Stimulated activated naive CD8-positive, alpha-beta T cell treated with anti-CD3 and anti-CD28 coated beads, Interleukin-15, Interleukin-2, amounts not matched to agents 100 U/mL and 50 U/mL, for 24 hours (primary cell): ENCODE data around the gene SLC18B1.
"Not testable (repeated sequence)": the region's sequence is repeated elsewhere in the genome, so short reads cannot be mapped to it uniquely, and the experiment has no call there.

Experiments used
- ATAC-seq: fragments of 150-1000 bp; cut with Tn5 transposase; one replicate; pipeline ENCODE4 v1.10.0; 2021
- DNase-seq: peaks from one replicate; pipeline ENCODE4 v3.0.0; 2021

Gene SLC18B1

GRCh38 chr6:132798869-132799538 lies 567 bp upstream of the SLC18B1 start:
- peak; percentile 82 for ATAC-seq
- peak; percentile 79 for DNase-seq

GRCh38 chr6:132795461-132795860 lies 3.0 kb downstream of the SLC18B1 start:
- DNase-seq (no peak), ATAC-seq (no peak)

- no peak for DNase-seq
- ATAC-seq = no peak
These were observed 5.9 kb downstream of the SLC18B1 start for GRCh38 chr6:132792510-132792909.

DNA sequence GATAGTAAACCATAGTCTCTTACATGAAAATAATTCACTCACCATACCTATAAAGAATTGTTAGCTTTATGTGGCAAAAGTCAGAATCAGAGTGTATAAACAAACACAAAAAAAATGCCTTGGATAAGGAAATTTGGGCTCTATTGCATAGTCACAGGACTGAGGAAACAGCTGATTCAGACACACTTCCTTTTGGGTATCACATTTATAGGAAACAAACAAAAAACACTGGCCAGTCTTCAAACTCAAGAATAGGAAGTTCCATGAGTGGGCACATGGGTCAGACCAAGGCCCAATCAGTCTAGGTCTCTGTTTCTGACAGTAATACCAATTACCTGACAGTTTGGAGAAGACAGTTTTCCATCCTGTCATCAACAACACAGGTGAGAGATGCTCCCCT lies 8.0 kb downstream of the SLC18B1 start:
- no peak for DNase-seq

DNA sequence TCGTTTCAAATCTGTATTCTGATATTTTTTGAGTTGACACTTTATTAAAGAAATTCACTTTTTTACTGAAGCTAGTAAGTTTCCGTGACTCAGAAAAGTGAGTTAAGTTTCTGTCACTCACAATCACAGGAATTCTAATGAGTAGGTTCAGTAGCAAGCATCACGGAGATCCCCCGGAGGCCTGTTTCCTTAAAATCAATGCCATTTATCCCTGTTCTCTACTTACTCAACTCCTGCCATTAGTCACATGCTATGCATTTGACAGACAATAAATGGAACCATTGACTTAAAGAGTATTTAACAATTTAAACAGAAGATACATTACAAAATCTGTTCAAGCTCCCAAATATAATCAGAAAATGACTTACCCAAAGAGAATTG lies 9.1 kb downstream of the SLC18B1 start:
- no peak for DNase-seq
- no peak for ATAC-seq

More for the DNA sequence above, 8.0 kb downstream of the SLC18B1 start:
- ATAC-seq = no peak

DNA sequence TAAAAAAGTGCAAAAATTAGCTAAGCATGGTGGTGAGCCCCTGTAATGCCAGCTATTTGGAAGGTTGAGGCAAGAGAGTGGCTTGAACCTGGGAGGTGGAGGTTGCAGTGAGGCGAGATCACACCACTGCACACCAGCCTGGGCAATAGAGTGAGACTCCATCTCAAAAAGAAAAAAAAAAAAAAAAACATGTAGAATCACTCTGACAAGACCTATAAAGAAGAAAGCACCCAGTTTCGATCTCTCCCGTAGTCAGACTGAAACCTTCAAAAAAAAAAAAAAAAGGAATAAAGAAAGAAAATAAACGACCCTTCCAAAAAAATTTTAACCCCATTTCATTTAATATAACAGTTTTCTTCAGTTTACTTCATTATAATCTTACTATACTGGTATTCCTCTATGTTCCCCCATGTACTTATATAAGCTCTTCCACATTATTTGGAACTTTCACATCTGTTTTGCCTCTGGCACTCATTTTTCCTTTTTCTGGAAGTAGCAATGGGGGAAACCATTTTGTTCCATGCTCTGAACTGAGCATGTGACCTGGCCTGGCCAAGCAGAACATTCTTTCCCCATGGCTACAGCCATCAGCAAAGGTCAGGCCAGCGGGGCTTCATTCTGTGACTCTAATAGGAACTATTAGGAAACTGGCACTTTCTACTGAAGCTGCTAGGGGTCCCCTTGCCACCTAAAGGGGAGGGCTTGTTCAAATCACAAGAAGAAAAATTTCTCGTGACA lies 9.6 kb downstream of the SLC18B1 start:
- DNase-seq (no peak), ATAC-seq (no peak)

DNA sequence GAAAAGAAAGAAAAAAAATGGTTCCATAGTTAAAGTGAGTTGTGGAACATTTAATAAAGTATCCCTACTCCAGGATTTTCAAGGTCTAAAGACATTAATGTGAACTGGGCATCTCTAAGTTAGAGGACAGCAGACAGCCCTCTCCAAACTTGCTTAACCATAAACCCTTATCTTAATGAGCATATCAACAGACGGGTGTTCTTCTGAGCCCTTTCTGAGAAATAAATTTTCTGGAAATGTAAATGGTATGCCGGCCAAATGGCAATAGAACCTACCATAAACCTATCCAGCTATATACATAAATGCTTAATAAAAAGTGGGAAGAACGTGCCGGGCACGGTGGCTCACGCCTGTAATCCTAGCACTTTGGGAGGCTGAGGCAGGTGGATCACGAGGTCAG lies 12.5 kb downstream of the SLC18B1 start:
- no peak for ATAC-seq

GRCh38 chr6:132780770-132781371 lies 17.6 kb downstream of the SLC18B1 start:
- ATAC-seq = peak; percentile 43
- DNase-seq = no peak

More for the DNA sequence above, 12.5 kb downstream of the SLC18B1 start:
- no peak for DNase-seq

DNA sequence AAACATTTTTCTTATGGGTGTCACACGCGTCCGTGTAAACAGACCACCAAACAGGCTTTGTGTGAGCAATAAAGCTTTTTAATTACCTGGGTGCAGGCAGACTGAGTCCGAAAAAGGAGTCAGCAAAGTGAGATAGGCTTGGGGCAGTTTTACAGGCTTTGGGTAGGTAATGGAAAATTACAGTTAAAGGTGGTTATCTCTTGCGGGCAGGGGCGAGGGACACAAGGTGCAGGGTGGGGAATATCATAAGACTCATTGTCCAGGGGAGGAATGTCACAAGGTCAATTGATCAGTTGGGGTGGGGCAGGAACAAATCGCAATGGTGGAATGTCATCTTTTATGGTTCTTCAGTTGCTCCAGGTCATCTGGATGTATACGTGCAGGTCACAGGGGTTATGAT lies 20.6 kb downstream of the SLC18B1 start:
- not testable (repeated sequence) for DNase-seq, ATAC-seq

- DNase-seq (peak; percentile 22), ATAC-seq (peak; percentile 70)
These were observed 30.4 kb downstream of the SLC18B1 start for GRCh38 chr6:132768051-132768517.

- ATAC-seq (no peak), DNase-seq (no peak)
These were observed 32.9 kb downstream of the SLC18B1 start for GRCh38 chr6:132765560-132765959.

- no peak for ATAC-seq
- no peak for DNase-seq
These were observed 34.1 kb downstream of the SLC18B1 start for GRCh38 chr6:132764370-132764769.

DNA sequence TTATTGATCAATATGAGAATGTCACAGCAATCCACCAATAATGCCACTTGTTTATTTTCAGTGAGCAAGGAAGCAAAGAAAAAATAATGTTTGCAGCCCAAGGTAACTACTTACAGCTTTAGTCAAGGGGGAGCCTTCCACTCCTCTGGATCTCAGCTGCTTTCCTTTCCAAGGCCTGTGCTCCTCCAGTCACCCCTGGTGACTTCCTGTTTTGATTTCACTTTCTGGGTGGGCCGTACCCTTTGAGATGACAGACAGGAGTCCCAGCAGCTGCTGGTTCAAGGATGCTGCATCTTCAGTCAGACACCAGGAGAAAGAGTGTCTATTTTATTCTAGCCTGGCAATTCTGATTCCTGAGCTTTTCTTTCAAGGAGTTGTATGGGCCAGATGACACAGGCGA lies 35.2 kb downstream of the SLC18B1 start:
- ATAC-seq (peak; percentile 91), DNase-seq (peak; percentile 51)

- DNase-seq (no peak), ATAC-seq (no peak)
These were observed 38.2 kb downstream of the SLC18B1 start for GRCh38 chr6:132760256-132760655.

DNA sequence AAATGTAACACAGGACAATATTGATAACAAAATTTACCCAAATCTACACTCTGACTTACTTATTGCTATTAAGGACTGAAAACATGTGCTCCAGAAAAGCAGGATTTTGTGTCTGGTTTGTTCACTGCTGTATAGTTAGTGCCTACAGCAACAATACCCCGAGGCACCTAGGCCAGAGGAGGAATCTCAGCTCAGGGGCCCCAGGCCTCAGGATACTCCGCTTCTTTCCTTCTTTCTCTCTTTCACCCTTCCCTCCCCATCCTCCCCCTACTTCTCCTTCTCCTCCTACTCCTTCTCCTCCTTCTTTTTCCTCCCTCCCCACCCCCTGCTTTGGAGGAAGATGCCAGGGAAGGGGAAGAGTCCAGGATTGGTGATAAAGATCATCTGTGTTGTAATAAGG lies 39.7 kb downstream of the SLC18B1 start:
- no peak for ATAC-seq

GRCh38 chr6:132752255-132752654 lies 46.2 kb downstream of the SLC18B1 start:
- ATAC-seq (no peak), DNase-seq (no peak)

More for the DNA sequence above, 39.7 kb downstream of the SLC18B1 start:
- DNase-seq = no peak

DNA sequence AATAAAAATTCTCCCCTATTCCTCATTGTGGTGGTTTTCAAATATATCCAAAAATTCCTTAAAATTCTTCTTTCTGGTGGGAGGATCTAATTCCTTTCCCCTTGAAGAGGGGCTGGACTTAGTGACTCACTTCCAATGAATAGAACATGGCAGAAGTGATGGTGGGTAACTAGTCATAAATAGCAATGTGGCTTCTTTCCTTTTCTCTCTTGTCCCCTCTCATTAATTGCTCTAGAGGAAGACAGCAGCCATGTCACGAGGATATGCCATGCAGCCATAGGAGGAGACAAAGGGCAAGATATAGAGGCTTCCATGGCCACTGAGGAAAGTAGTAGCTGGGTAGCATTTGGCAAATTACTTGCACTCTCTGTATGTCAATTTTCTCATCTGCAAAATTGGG lies 46.6 kb downstream of the SLC18B1 start:
- DNase-seq (no peak), ATAC-seq (no peak)

- no peak for ATAC-seq
- no peak for DNase-seq
These were observed 47.1 kb downstream of the SLC18B1 start for GRCh38 chr6:132751306-132751705.

- DNase-seq (no peak), ATAC-seq (no peak)
These were observed 47.8 kb downstream of the SLC18B1 start for GRCh38 chr6:132750455-132751248.

GRCh38 chr6:132749111-132749510 lies 49.3 kb downstream of the SLC18B1 start:
- DNase-seq (no peak), ATAC-seq (no peak)

GRCh38 chr6:132748446-132748845 lies 50.0 kb downstream of the SLC18B1 start:
- ATAC-seq (no peak), DNase-seq (no peak)

GRCh38 chr6:132746048-132746447 lies 52.4 kb downstream of the SLC18B1 start:
- ATAC-seq (no peak), DNase-seq (no peak)
